BJ (cell line): ENCODE measurements around the gene PPIA. TPM values are rescaled to one million over a fixed set of nuclear protein-coding genes. Genes with fewer than 3 reads are reported as not detected.

Experiments
- CTCF ChIA-PET: fragments of 350-600 bp; formaldehyde crosslinking; extraction: SDS; loops from one replicate; lab custom pipeline; 2021; ENCODE audit warnings: antibody characterized with exemption, inconsistent platforms; lab: Yijun Ruan, JAX
- POLR2A ChIA-PET: fragments of 300-600 bp; sonication (Branson Sonifier 250); formaldehyde crosslinking; extraction: SDS; loops from one replicate; lab custom pipeline; 2021; ENCODE audit warnings: antibody characterized with exemption; lab: Charles Lee
- DNase-seq: peaks from one replicate; pipeline ENCODE4 v3.0.0-alpha.2; 2011; ENCODE audit warnings: low read depth
- H3K27me3 ChIP-seq: 2 replicates; pipeline ENCODE4 v1.6.0; 2011; ENCODE audit warnings: low read length; ENCODE audit not compliant: control insufficient read depth, insufficient read depth
- H3K36me3 ChIP-seq: 2 replicates; pipeline ENCODE4 v1.5.1; 2011; ENCODE audit warnings: low read length; ENCODE audit not compliant: control insufficient read depth, insufficient read depth
- H3K4me3 ChIP-seq: 2 replicates; pipeline ENCODE4 v1.5.1; 2011; ENCODE audit warnings: low read depth, mild to moderate bottlenecking, control low read depth, low read length
- CTCF ChIP-seq: IDR thresholded peaks from 2 replicates; pipeline ENCODE4 v1.5.1; 2011; ENCODE audit warnings: low read depth, mild to moderate bottlenecking, control low read depth, inconsistent platforms, low read length, moderate library complexity; ENCODE audit not compliant: insufficient read depth
- polyA plus RNA-seq: library from polyadenylated mRNA; depleted of rRNA; stranded (reverse); fragments of >200 nt; gene quantifications from 2 replicates; pipeline ENCODE4 v1.2.3, GENCODE V29; 2011; rRNA removed

Gene PPIA
- polyA plus RNA-seq, 1 experiment, result 3,555 TPM

GRCh38 chr7:44849885-44850544 lies 53.5 kb downstream of the PPIA start:
- TF ChIP-seq CTCF, result no peak
- DNase-seq, result no peak
- H3K27me3 ChIP-seq, result no peaks in the 10 kb centered on the region
- POLR2A ChIA-PET, result no interaction called here
- no peaks in the 10 kb centered on the region for H3K36me3 ChIP-seq
- no peak overlapping the region for H3K4me3 ChIP-seq
- CTCF ChIA-PET, result interaction anchor here (0.6 to 1.2 kb wide), 6 partner anchors 11 to 287 kb away, joined by 3 to 4 read pairs (median 3); no protein-coding TSS in a partner anchor

- ChIA-PET POLR2A (no interaction called here), CTCF (interaction anchor here (0.5 to 2.4 kb wide), 4 partner anchors 70 to 283 kb away, joined by 3 to 8 read pairs (median 4); no protein-coding TSS in a partner anchor)
- Histone ChIP-seq H3K36me3 (no peaks in the 10 kb centered on the region), H3K4me3 (no peak overlapping the region), H3K27me3 (no peaks in the 10 kb centered on the region)
- TF ChIP-seq CTCF, result no peak
- no peak for DNase-seq
Observed at GRCh38 chr7:44852590-44852989, 56.1 kb downstream of the PPIA start.

Other genes starting within 250 kb of the PPIA start
- 56.8 and 77.3 TPM in 2 replicates for gene DDX56, start 222.8 kb upstream of the PPIA start, polyA plus RNA-seq
- gene TMED4, start 214.4 kb upstream of the PPIA start, polyA plus RNA-seq, result 75.7 and 80.9 TPM in 2 replicates
- gene OGDH, start 190.1 kb upstream of the PPIA start, polyA plus RNA-seq, result 32.0 and 51.3 TPM in 2 replicates
- 4.4 and 7.4 TPM in 2 replicates for gene ZMIZ2, start 47.8 kb upstream of the PPIA start, polyA plus RNA-seq
- 100 and 107 TPM in 2 replicates for gene H2AZ2, start 51.4 kb downstream of the PPIA start, polyA plus RNA-seq
- 2.5 and 4.3 TPM in 2 replicates for gene PURB, start 88.8 kb downstream of the PPIA start, polyA plus RNA-seq
- 0.02 TPM in 1 of 2 replicates, not detected in the other for gene MYO1G, start 182.3 kb downstream of the PPIA start, polyA plus RNA-seq
- gene CCM2, start 203.5 kb downstream of the PPIA start, polyA plus RNA-seq, result 25.8 and 48.2 TPM in 2 replicates